ENCODE measurements around the gene POP4. TPM values are rescaled to one million over a fixed set of nuclear protein-coding genes. Genes with fewer than 3 reads are reported as not detected.

The POP4 gene
- total RNA-seq, 4 donors from 2014 or later, result 53.4 to 91.4 (median 87.8) TPM

DNA sequence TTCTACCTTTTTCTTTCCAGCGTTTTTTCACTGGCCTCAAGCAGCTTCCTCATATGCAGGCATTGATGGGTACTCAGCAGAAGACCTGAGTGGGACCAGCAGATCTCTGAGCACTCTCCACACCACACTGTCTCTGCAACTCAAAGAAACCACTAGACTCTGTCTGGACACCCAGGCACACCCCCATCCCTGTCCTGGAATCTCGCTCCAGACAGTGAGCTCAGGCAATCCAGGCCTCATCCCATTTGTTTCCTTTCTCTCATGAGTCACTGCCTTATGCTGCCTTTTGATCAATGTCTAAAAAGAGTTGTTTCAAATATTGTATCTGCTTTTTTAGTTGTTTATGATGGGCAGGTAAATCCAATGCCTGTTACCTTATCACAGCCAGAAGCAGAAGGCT lies 19.7 kb upstream of the POP4 start:
- Histone ChIP-seq H3K4me3 (replicated peaks in 1 of 3) (no peak overlapping the region), H3K27ac (no peak overlapping the region), H3K4me1 (no peaks in the 10 kb centered on the region), H3K36me3 (no peaks in the 10 kb centered on the region), H3K9me3 (no peaks in the 10 kb centered on the region), H3K27me3 (no peaks in the 10 kb centered on the region)
- no peak for DNase-seq
- TF ChIP-seq, protein P1, sequence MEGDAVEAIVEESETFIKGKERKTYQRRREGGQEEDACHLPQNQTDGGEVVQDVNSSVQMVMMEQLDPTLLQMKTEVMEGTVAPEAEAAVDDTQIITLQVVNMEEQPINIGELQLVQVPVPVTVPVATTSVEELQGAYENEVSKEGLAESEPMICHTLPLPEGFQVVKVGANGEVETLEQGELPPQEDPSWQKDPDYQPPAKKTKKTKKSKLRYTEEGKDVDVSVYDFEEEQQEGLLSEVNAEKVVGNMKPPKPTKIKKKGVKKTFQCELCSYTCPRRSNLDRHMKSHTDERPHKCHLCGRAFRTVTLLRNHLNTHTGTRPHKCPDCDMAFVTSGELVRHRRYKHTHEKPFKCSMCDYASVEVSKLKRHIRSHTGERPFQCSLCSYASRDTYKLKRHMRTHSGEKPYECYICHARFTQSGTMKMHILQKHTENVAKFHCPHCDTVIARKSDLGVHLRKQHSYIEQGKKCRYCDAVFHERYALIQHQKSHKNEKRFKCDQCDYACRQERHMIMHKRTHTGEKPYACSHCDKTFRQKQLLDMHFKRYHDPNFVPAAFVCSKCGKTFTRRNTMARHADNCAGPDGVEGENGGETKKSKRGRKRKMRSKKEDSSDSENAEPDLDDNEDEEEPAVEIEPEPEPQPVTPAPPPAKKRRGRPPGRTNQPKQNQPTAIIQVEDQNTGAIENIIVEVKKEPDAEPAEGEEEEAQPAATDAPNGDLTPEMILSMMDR (IDR thresholded peaks at IDR 0.05), result no peak
- intact Hi-C loops (cut with DNase I), result no loop called here
- 56% methylated on average over 2 of the region's 2 CpGs for WGBS, 2 donors

DNA sequence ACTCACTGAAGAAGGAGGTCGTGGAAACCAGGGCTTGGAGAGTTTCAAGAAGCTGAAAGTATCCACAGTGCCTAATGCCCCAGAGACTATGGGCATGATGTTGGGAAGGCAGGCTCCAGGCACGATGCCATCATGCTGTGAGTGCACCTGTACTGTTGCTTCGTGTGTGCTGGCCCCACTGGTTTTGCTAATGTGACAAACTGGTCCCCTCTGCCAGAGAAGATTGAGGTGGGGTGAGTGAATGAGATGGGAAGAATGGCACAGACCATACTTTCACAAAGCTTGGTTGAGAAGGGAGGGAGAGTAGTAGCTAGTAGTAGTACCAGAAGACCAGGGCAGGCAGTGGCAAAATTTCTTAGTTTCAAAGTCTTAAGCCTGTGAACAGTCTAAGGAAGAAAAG lies 19.0 kb upstream of the POP4 start:
- Histone ChIP-seq H3K36me3 (no peaks in the 10 kb centered on the region), H3K27me3 (no peaks in the 10 kb centered on the region)

DNA sequence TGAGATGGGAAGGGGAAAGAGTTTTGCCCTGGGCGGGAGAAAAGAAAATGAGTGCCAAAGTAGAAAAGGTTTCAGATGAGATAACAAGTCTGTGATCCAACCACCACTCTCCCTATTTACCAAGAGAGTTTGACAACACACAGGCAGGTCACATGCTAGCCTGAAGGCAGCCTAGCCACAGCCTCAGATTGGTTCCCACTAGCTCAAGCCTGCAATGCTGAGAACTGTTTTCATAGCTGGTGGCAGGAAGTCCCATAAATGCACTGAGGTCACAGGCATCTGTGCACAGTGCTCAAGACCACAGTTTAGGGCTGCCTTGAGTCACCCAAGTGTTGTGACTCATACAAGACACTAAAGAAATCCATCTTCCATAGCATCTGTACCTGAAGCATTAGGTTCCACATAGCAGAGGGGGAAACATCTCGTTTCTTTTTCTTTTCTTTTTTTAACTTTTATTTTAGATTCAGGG lies 18.5 kb upstream of the POP4 start:
- Histone ChIP-seq H3K4me1 (no peaks in the 10 kb centered on the region), H3K4me3 (replicated peaks in 1 of 3) (no peak overlapping the region), H3K36me3 (no peaks in the 10 kb centered on the region), H3K27ac (no peak overlapping the region), H3K9me3 (no peaks in the 10 kb centered on the region), H3K27me3 (no peaks in the 10 kb centered on the region)
- WGBS, 2 donors, result 59 to 66% methylated on average over 2 of the region's 2 CpGs
- no peak for DNase-seq
- TF ChIP-seq, protein P1 (IDR thresholded peaks at IDR 0.05), result no peak
- no peak for TF ChIP-seq POLR2A (IDR thresholded peaks at IDR 0.05)
- intact Hi-C loops (cut with DNase I), result no loop called here

More for the DNA sequence above, 19.0 kb upstream of the POP4 start:
- no peak overlapping the region for H3K4me3 ChIP-seq (replicated peaks in 1 of 3)
- no peak for DNase-seq
- no peaks in the 10 kb centered on the region for H3K9me3 ChIP-seq
- intact Hi-C loops (cut with DNase I), result no loop called here
- no peak for TF ChIP-seq POLR2A (IDR thresholded peaks at IDR 0.05)
- TF ChIP-seq, protein P1 (IDR thresholded peaks at IDR 0.05), result no peak
- no peak overlapping the region for H3K27ac ChIP-seq
- H3K4me1 ChIP-seq, result no peaks in the 10 kb centered on the region
- WGBS, 2 donors, result 64 to 65% methylated on average over 3 of the region's 3 CpGs

DNA sequence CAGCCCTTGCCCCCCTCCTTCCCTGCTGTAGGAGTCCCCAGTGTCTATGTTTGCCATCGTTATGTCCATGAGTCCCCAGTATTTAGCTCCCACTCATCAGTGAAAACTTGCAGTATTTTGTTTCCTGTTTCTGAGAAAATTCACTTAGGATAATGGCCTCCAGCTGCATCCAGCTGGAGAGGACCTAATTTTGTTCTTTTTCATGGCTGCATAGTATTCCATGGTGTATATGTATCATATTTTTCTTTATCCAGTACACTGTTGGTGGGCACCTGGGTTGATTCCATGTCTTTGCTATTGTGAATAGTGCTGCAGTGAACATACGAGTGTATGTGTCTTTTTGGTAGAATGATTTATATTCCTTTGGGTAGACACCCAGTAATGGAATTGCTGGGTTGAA lies 18.0 kb upstream of the POP4 start:
- Histone ChIP-seq H3K4me1 (no peaks in the 10 kb centered on the region), H3K4me3 (replicated peaks in 1 of 3) (no peak overlapping the region), H3K27me3 (no peaks in the 10 kb centered on the region), H3K27ac (no peak overlapping the region), H3K36me3 (no peaks in the 10 kb centered on the region), H3K9me3 (no peaks in the 10 kb centered on the region)
- TF ChIP-seq POLR2A (IDR thresholded peaks at IDR 0.05), result no peak
- TF ChIP-seq, protein P1 (IDR thresholded peaks at IDR 0.05), result no peak
- no peak for DNase-seq
- 96% methylated on average over 2 of the region's 2 CpGs for WGBS, 2 donors
- intact Hi-C loops (cut with DNase I), result no loop called here

DNA sequence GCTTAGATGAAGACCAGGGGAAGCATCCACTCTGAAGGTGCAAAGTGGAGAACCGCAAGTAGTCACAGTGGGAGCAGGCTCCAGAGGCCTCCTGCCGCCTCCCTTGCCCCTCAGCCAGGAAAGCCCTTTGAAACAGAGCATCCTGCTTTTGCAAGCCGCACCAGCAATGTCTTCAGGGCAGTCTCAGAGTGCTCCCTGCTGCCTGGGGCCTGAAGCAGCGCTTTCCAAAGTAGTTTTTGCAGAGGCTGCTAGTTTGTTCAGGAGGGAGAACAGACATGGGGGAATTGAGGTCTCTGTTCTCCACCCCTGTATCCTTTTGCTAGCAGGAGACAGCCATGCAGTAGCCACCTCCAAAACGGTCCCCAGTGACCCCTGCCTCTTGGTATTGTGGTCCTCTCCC lies 15.8 kb upstream of the POP4 start:
- H3K27me3 ChIP-seq, result no peaks in the 10 kb centered on the region
- H3K36me3 ChIP-seq, result no peaks in the 10 kb centered on the region
- H3K4me3 ChIP-seq (replicated peaks in 1 of 3), result no peak overlapping the region
- intact Hi-C loops (cut with DNase I), result no loop called here
- H3K27ac ChIP-seq, result no peak overlapping the region
- H3K4me1 ChIP-seq, result no peaks in the 10 kb centered on the region
- no peaks in the 10 kb centered on the region for H3K9me3 ChIP-seq
- WGBS, 2 donors, result 33 to 37% methylated on average over 5 of the region's 5 CpGs
- TF ChIP-seq POLR2A (IDR thresholded peaks at IDR 0.05), result no peak
- TF ChIP-seq, protein P1 (IDR thresholded peaks at IDR 0.05), result no peak
- no peak for DNase-seq

Measured in thyroid gland (tissue), 4 donors.